ENCODE data around the gene SOWAHB. TPM values are rescaled to one million over a fixed set of nuclear protein-coding genes. Genes with fewer than 3 reads are reported as not detected.

SOWAHB gene
- total RNA-seq, 2 donors from 2014 or later, result 1.2 to 2.6 TPM

DNA sequence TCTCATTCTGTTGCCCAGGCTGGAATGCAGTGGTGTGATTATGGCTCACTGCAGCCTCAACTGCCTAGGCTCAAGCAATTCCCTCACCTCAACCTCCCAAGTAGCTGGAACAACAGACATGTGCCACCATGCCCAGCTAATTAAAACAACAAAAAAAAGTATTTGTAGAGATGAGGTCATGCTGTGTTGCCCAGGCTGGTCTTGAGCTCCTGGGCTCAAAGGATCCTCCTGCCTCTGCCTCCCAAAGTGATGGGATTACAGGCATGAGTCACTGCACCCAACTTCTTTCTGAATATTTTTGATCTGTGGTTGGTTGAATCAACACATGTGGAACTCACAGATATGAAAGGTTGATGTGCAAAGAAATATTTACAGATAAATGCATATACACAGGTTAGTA is 33.1 kb upstream of the SOWAHB start:
- no peak overlapping the region for H3K4me3 ChIP-seq (ENCODE audit: low read length)
- Mint-ChIP-seq H3K9me3 (no peaks in the 10 kb centered on the region), H3K36me3 (ENCODE audit: low read depth) (no peaks in the 10 kb centered on the region), H3K27me3 (ENCODE audit: insufficient read depth) (peaks cover 3% of the 10 kb centered on the region), H3K4me1 (no peaks in the 10 kb centered on the region), H3K4me3 (no peak overlapping the region), H3K27ac (no peak overlapping the region)
- H3K9ac ChIP-seq (ENCODE audit: extremely low read depth, low read length, poor library complexity, severe bottlenecking), result no peak overlapping the region
- H3K9me3 ChIP-seq (ENCODE audit: control insufficient read depth, low read length), result no peaks in the 10 kb centered on the region
- no peaks in the 10 kb centered on the region for H3K36me3 ChIP-seq (ENCODE audit: control insufficient read depth, insufficient read depth, low read length)
- TF ChIP-seq, protein P1, sequence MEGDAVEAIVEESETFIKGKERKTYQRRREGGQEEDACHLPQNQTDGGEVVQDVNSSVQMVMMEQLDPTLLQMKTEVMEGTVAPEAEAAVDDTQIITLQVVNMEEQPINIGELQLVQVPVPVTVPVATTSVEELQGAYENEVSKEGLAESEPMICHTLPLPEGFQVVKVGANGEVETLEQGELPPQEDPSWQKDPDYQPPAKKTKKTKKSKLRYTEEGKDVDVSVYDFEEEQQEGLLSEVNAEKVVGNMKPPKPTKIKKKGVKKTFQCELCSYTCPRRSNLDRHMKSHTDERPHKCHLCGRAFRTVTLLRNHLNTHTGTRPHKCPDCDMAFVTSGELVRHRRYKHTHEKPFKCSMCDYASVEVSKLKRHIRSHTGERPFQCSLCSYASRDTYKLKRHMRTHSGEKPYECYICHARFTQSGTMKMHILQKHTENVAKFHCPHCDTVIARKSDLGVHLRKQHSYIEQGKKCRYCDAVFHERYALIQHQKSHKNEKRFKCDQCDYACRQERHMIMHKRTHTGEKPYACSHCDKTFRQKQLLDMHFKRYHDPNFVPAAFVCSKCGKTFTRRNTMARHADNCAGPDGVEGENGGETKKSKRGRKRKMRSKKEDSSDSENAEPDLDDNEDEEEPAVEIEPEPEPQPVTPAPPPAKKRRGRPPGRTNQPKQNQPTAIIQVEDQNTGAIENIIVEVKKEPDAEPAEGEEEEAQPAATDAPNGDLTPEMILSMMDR (conservative IDR thresholded peaks at IDR 0.05), result no peak
- no peaks in the 10 kb centered on the region for H3K27me3 ChIP-seq (ENCODE audit: control insufficient read depth, insufficient read depth, low read length, poor library complexity, severe bottlenecking)
- DNase-seq, result no peak
- H3K27ac ChIP-seq (ENCODE audit: low read depth, low read length), result no peak overlapping the region
- no peaks in the 10 kb centered on the region for H3K4me1 ChIP-seq (ENCODE audit: control insufficient read depth, insufficient read depth, low read length)

DNA sequence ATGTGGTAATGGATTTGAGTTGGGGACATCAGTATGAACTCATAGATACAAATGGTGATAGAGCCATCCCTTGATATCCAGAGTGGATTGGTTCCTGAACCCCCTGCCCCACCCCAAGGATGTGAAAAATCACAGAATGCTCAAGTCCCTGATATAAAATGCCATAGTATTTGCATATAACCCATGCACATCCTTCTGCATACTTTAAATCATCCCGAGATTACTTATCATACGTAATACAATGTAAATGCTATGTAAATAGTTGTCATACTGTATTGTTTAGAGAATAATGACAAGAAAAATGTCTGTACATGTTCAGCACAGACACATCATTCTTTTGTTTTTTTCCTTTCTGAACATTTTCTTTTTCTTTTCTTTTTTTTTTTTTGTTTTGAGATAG is 32.7 kb upstream of the SOWAHB start:
- Histone ChIP-seq H3K36me3 (ENCODE audit: control insufficient read depth, insufficient read depth, low read length) (no peaks in the 10 kb centered on the region), H3K4me3 (ENCODE audit: low read length) (no peak overlapping the region), H3K27ac (ENCODE audit: low read depth, low read length) (no peak overlapping the region), H3K9ac (ENCODE audit: extremely low read depth, low read length, poor library complexity, severe bottlenecking) (no peak overlapping the region), H3K9me3 (ENCODE audit: control insufficient read depth, low read length) (no peaks in the 10 kb centered on the region), H3K4me1 (ENCODE audit: control insufficient read depth, insufficient read depth, low read length) (no peaks in the 10 kb centered on the region), H3K27me3 (ENCODE audit: control insufficient read depth, insufficient read depth, low read length, poor library complexity, severe bottlenecking) (no peaks in the 10 kb centered on the region)
- no peak overlapping the region for H3K27ac Mint-ChIP-seq
- DNase-seq, result no peak
- TF ChIP-seq, protein P1 (conservative IDR thresholded peaks at IDR 0.05), result no peak
- H3K36me3 Mint-ChIP-seq (ENCODE audit: low read depth), result no peaks in the 10 kb centered on the region
- 92% methylated on average over 2 of the region's 2 CpGs; no CpG with 5 or more reads in 1 of the 2 experiments for WGBS, 2 experiments (ENCODE audit: insufficient coverage in 1 of 2, insufficient read length in 1 of 2)
- no peak overlapping the region for H3K4me3 Mint-ChIP-seq
- no peaks in the 10 kb centered on the region for H3K9me3 Mint-ChIP-seq
- H3K27me3 Mint-ChIP-seq (ENCODE audit: insufficient read depth), result peaks cover 3% of the 10 kb centered on the region
- H3K4me1 Mint-ChIP-seq, result no peaks in the 10 kb centered on the region

DNA sequence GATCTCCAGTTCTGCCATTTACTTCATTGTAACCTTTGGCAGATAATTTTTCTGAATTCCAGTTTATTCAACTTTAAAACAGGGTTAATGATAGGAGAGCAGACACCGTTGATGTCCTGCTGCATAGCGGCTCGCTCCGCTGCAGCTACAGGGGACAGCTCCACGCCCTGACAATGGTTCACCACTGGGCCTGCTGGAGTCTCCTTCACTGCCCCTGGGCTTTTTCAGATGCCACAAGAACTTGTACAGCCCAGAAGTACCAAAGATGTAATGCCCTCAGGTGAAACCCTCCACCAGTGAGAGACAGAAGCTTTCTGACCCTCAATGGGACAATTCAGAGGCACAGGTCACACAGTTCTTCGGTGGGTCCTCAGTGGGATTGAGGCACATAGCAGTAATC is 28.9 kb upstream of the SOWAHB start:
- Mint-ChIP-seq H3K36me3 (ENCODE audit: low read depth) (no peaks in the 10 kb centered on the region), H3K4me1 (peaks cover 11% of the 10 kb centered on the region), H3K27me3 (ENCODE audit: insufficient read depth) (peaks cover 2% of the 10 kb centered on the region), H3K27ac (no peak overlapping the region), H3K9me3 (no peaks in the 10 kb centered on the region), H3K4me3 (no peak overlapping the region)
- H3K27ac ChIP-seq (ENCODE audit: low read depth, low read length), result no peak overlapping the region
- no peaks in the 10 kb centered on the region for H3K4me1 ChIP-seq (ENCODE audit: control insufficient read depth, insufficient read depth, low read length)
- no peak overlapping the region for H3K4me3 ChIP-seq (ENCODE audit: low read length)
- TF ChIP-seq, protein P1 (conservative IDR thresholded peaks at IDR 0.05), result no peak
- no peaks in the 10 kb centered on the region for H3K36me3 ChIP-seq (ENCODE audit: control insufficient read depth, insufficient read depth, low read length)
- no peak for DNase-seq
- no peaks in the 10 kb centered on the region for H3K27me3 ChIP-seq (ENCODE audit: control insufficient read depth, insufficient read depth, low read length, poor library complexity, severe bottlenecking)
- no peaks in the 10 kb centered on the region for H3K9me3 ChIP-seq (ENCODE audit: control insufficient read depth, low read length)
- 96 to 100% methylated on average over 6 of the region's 6 CpGs for WGBS, 2 experiments (ENCODE audit: insufficient coverage in 1 of 2, insufficient read length in 1 of 2)
- H3K9ac ChIP-seq (ENCODE audit: extremely low read depth, low read length, poor library complexity, severe bottlenecking), result no peak overlapping the region
